22Rv1 (cell line): Measurements from ENCODE around the gene DEFB113.

Experiments
- H3K27ac ChIP-seq: fragments of 450-650 bp; 2 replicates; pipeline ENCODE4 v1.5.1; 2017
- ZFX ChIP-seq: fragments of 450-650 bp; IDR thresholded peaks from 2 replicates; pipeline ENCODE4 v1.6.1; 2017; ENCODE audit warnings: antibody characterized with exemption, borderline replicate concordance
- TF ChIP-seq, protein P1 (sequence below): fragments of 450-650 bp; IDR thresholded peaks from 2 replicates; pipeline ENCODE4 v1.5.1; 2017; ENCODE audit warnings: mild to moderate bottlenecking

DEFB113 gene

DNA sequence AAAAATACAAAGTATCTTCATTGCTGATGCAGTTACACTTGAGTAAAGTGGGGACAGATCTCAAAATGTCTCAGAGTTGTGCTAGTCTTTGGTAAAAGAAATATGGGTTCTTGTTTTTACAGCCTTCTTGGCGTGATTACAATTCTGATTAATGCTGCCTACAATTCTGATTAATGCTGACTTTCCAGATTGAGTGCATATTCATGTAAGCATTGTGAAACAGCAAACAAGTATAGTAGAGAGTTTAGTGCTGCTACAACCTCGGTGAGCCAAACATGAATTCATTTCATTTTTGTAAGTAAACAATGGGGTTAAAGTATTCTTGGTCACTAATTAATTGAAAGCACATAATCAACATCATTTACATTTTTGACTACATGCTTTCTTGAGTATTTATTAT lies at the start of gene DEFB113:
Gene DEFB113, minus strand, starts transcription at position 21 of the 400 bp plus-strand sequence. Its CDS starts 0 bp downstream, at position 21.
- H3K27ac ChIP-seq = no peak within 1 kb of the TSS
- TF ChIP-seq ZFX = no peak
- TF ChIP-seq, protein P1, sequence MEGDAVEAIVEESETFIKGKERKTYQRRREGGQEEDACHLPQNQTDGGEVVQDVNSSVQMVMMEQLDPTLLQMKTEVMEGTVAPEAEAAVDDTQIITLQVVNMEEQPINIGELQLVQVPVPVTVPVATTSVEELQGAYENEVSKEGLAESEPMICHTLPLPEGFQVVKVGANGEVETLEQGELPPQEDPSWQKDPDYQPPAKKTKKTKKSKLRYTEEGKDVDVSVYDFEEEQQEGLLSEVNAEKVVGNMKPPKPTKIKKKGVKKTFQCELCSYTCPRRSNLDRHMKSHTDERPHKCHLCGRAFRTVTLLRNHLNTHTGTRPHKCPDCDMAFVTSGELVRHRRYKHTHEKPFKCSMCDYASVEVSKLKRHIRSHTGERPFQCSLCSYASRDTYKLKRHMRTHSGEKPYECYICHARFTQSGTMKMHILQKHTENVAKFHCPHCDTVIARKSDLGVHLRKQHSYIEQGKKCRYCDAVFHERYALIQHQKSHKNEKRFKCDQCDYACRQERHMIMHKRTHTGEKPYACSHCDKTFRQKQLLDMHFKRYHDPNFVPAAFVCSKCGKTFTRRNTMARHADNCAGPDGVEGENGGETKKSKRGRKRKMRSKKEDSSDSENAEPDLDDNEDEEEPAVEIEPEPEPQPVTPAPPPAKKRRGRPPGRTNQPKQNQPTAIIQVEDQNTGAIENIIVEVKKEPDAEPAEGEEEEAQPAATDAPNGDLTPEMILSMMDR = no peak

GRCh38 chr6:50007819-50008218 lies 38.4 kb upstream of the DEFB113 start:
- TF ChIP-seq, protein P1 = no peak
- no peak for TF ChIP-seq ZFX
- H3K27ac ChIP-seq = no peak overlapping the region

DNA sequence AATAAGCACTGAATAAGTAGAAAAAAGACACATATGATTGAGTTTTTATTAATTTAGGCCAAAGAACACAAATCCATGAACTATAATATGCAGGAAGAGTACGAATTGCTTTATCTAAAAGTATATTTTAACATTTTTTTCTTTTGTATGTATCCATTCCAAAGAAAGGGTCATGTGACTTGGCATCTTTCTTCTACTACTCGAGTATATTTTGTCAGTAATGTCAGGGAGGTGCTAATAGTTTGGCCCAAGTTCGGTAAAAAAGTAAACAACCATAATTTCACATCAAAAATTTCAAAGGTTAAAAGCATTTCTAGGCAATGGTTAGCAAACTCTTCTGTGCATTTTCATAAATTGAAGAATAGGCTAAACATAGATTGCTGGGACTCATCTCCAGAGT lies 33.7 kb upstream of the DEFB113 start:
- TF ChIP-seq, protein P1 = no peak
- no peak for TF ChIP-seq ZFX
- no peak overlapping the region for H3K27ac ChIP-seq

GRCh38 chr6:49995278-49995677 lies 25.9 kb upstream of the DEFB113 start:
- no peak overlapping the region for H3K27ac ChIP-seq
- TF ChIP-seq, protein P1 = no peak
- TF ChIP-seq ZFX = no peak

- H3K27ac ChIP-seq = no peak overlapping the region
- TF ChIP-seq, protein P1 = no peak
- TF ChIP-seq ZFX = no peak
Observed at GRCh38 chr6:49988900-49989299, 19.5 kb upstream of the DEFB113 start.

DNA sequence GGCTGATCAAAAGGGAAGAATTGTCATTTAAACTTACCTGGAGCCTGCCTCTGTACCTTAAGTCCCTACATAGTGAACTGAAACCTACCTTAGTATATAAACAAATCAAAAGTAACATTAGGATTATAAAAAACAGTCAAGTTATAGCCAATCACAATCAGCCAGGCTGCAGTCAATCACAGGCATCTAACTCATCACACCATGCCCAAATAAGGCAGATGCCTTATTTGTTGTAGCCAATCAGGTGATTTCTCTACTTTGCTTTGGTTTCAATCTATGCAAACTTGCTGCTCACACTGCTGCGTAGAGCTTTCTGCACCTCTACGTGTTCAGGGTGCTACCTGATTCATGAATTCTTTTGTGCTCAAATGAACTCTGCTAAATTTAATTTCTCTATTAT lies 18.3 kb upstream of the DEFB113 start:
- no peak overlapping the region for H3K27ac ChIP-seq
- TF ChIP-seq ZFX = no peak
- TF ChIP-seq, protein P1 = no peak

GRCh38 chr6:49986551-49986950 lies 17.1 kb upstream of the DEFB113 start:
- no peak for TF ChIP-seq ZFX
- TF ChIP-seq, protein P1 = no peak
- no peak overlapping the region for H3K27ac ChIP-seq
